Activated CD4-positive, alpha-beta T cell treated with anti-CD3 and anti-CD28 coated beads, Interleukin-2, amount 10 ng/mL, durations not matched to agents 24 days and 14 days (primary cell): ENCODE data around the gene CHST3. TPM values are rescaled to one million over a fixed set of nuclear protein-coding genes. Genes with fewer than 3 reads are reported as not detected.
A peak's percentile ranks its signal among the peaks of the same experiment; 100 is the strongest.
"Not testable (repeated sequence)": the region's sequence is repeated elsewhere in the genome, so short reads cannot be mapped to it uniquely, and the experiment has no call there.

Experiments
- DNase-seq: peaks from one replicate; pipeline ENCODE4 v3.0.0; 2022
- H3K27ac Mint-ChIP-seq: one replicate; pipeline ENCODE4 v1.8.0; 2022; ENCODE audit warnings: mild to moderate bottlenecking, mixed read lengths
- H3K27me3 Mint-ChIP-seq: one replicate; pipeline ENCODE4 v1.8.0; 2022; ENCODE audit warnings: mixed read lengths
- H3K36me3 Mint-ChIP-seq: one replicate; pipeline ENCODE4 v1.8.0; 2022; ENCODE audit warnings: low read depth, mild to moderate bottlenecking, mixed read lengths
- H3K4me1 Mint-ChIP-seq: one replicate; pipeline ENCODE4 v1.8.0; 2021; ENCODE audit warnings: mixed read lengths
- H3K4me3 Mint-ChIP-seq: one replicate; pipeline ENCODE4 v1.8.0; 2022; ENCODE audit warnings: mild to moderate bottlenecking, moderate library complexity, mixed read lengths
- H3K9me3 Mint-ChIP-seq: one replicate; pipeline ENCODE4 v1.8.0; 2021; ENCODE audit warnings: mixed read lengths
- intact Hi-C: fragments of 100-400 bp; cut with micrococcal nuclease; formaldehyde crosslinking; loops from one replicate; pipeline ENCODE4 v1.15.1; 2023
- total RNA-seq: library from RNA; stranded (reverse); gene quantifications from 2 replicates; pipeline ENCODE4 v1.2.3, GENCODE V29; 2022

The CHST3 gene
- total RNA-seq, 1 donor from 2014 or later: 0.63 TPM

DNA sequence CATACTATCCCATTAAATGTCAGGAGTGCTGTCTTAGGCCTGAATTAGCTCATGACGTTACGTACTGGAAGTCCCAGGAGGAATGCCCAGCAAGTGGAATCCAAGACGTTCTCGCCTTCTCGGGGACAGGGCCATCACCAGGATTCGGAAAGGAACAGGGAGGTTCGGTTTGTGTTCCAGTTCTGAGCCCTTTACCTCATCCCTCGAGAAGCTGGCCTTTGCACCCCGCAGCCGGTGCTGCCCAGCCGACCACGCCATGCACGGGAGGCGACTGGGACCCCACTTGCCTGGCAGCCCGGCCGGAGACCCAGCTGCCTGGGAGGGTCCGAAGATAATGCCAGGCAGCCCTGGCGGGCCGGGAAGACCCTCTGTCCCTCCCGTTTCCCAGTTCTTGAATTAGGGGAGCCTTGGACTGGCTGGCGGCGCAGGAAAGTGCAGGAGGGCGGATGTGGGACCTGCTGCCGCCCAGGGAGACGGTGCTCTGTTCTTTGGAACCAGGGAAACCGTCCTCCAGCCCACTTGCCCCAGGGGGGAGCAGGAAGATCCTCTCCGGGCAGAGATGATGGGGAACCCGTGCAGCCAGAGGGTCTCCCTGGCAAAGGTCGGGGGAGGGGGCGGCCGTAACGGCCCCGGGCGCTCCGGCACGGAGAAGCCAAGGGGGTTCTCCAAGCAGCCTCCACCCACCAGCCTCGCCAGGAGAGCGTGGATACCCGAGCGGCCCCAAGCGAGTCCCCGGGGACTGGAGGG is 671 bp upstream of the CHST3 start:
- no peak overlapping the region for H3K27ac Mint-ChIP-seq
- no peaks in the 10 kb centered on the region for H3K9me3 Mint-ChIP-seq
- H3K27me3 Mint-ChIP-seq: peaks cover 64% of the 10 kb centered on the region
- H3K36me3 Mint-ChIP-seq: no peaks in the 10 kb centered on the region
- peaks cover 8% of the 10 kb centered on the region for H3K4me1 Mint-ChIP-seq
- peak overlapping the region; percentile 32 for H3K4me3 Mint-ChIP-seq
- no peak for DNase-seq
- intact Hi-C loops: no loop called here

DNA sequence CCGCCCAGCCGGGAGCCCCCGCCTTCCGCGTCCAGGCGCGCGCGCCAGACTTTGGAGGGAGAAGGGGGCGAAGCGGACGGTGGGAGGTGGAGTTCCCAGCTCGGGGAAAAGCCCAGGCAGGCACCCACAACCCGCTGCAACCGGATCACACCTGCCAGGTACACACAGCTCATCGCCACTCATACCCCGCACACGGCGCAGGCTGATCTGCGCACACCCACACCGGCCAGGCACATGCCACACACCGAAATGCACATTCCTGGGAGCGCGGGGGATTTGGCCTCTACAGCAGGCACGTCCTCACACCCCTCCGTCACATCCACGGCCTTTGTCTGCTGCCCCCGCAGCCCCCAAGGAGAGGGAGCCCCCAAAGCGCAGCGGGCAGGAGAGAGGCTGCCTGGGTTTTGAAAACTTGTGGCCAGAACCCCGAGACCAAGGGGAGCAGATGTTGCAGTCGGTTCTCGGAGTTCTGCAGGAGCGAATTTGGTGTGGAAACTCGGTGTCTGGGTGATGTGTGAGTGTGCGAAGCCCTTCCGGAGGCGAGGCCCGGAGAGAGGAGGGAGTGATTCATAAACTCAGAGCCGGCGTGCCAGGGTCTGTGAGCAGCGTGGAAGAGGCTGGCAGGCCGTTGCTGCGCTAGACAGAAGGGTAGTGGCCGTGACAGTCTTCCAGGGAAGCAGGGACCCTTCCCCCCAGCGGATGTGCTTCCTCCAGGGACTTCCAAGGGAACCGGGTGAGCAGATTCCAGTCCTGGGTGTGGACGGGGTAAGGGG is 734 bp downstream of the CHST3 start:
- H3K4me1 Mint-ChIP-seq: peaks cover 8% of the 10 kb centered on the region
- intact Hi-C loops: no loop called here
- H3K4me3 Mint-ChIP-seq: peak overlapping the region; percentile 77
- H3K36me3 Mint-ChIP-seq: no peaks in the 10 kb centered on the region
- H3K9me3 Mint-ChIP-seq: no peaks in the 10 kb centered on the region
- H3K27me3 Mint-ChIP-seq: peaks cover 54% of the 10 kb centered on the region
- DNase-seq: peak; percentile 61
- peak overlapping the region; percentile 66 for H3K27ac Mint-ChIP-seq

DNA sequence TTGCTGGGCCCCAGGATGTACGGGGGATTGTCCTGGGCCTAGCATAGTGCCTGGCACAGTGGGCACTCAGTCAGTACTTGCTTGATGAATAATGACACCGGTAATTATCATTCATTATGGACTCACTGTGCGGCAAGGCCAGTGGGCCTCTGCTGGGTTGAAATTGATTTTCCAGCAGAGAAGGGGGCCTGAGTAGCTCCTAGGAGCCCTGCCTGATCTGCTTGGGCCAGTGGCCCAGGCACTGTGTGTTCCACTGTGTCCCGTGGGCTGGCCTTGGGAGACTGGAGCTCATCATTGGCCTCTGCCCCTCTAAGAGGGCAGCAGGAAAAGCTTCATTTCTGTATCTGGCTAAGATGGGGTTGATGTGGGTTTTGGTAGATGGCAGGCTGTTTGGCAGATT is 1.4 kb downstream of the CHST3 start:
- H3K9me3 Mint-ChIP-seq: no peaks in the 10 kb centered on the region
- no peak for DNase-seq
- H3K36me3 Mint-ChIP-seq: no peaks in the 10 kb centered on the region
- peak overlapping the region; percentile 29 for H3K4me3 Mint-ChIP-seq
- intact Hi-C loops: no loop called here
- peaks cover 8% of the 10 kb centered on the region for H3K4me1 Mint-ChIP-seq
- no peak overlapping the region for H3K27ac Mint-ChIP-seq
- H3K27me3 Mint-ChIP-seq: peaks cover 49% of the 10 kb centered on the region

DNA sequence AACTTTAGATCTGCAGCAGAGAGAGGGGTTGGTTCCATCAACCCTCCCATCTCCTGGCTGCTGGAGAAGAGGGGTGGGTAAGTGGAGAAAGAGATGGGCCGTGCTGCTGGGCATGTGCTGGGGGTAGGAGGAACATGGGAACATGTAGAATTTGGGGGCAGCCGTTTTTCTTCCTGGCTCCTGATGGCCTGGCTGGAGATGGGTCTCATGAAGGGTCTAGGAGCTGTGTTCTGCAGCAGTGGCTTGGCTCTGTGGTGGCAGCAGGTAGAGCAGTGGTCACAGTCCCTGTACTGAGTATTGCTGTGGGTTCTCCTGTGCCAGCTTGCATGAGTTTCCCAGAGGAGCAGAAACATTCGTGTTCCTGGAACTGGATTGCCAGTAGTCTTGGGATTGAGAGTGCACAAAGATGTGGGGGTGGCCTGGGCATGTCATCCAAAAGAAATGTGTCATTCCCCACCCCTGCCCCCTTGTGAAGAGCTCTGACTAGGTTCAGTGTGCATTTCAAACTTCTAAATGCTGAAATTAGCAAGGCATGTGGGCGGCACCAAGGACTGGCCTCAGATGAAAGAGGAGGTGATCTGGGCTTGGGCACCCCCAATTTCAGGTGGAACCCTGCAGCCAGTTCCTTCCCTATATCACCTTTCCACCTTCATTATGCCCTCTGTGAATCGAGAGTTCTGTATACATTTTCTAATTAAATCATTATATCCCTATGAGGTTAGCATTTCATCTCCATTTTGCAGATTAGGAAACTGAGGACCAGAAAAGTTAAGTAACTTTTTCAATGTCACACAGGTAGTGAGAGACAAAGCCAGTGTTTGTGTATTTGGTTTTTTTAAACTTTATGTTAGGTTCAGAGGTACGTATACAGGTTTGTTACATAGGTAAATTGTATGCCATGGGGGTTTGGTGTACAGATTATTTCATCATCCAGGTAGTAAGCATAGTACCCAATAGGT is 2.1 kb downstream of the CHST3 start:
- H3K4me1 Mint-ChIP-seq: peaks cover 8% of the 10 kb centered on the region
- DNase-seq: no peak
- H3K36me3 Mint-ChIP-seq: no peaks in the 10 kb centered on the region
- H3K27me3 Mint-ChIP-seq: peaks cover 49% of the 10 kb centered on the region
- intact Hi-C loops: no loop called here
- no peak overlapping the region for H3K4me3 Mint-ChIP-seq
- H3K27ac Mint-ChIP-seq: no peak overlapping the region
- no peaks in the 10 kb centered on the region for H3K9me3 Mint-ChIP-seq

DNA sequence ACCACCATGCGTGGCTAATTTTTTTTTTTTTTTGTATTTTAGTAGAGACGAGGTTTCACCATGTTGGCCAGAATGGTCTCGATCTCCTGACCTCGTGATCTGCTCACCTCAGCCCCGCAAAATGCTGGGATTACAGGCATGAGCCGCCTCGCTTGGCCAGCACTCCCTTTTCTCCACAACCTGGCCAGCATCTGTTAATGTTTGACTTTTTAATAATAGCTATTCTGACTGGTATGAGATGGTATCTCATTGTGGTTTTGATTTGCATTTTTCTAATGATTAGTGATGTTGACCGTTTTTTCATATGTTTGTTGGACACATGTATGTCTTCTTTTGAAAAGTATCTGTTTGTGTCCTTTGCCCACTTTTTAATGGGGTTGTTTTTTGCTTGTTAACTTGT is 3.8 kb downstream of the CHST3 start:
- intact Hi-C loops, H3K36me3 Mint-ChIP-seq, H3K27ac Mint-ChIP-seq, H3K9me3 Mint-ChIP-seq, H3K4me1 Mint-ChIP-seq, H3K4me3 Mint-ChIP-seq, DNase-seq: not testable (repeated sequence)
- H3K27me3 Mint-ChIP-seq: peaks cover 34% of the 10 kb centered on the region

DNA sequence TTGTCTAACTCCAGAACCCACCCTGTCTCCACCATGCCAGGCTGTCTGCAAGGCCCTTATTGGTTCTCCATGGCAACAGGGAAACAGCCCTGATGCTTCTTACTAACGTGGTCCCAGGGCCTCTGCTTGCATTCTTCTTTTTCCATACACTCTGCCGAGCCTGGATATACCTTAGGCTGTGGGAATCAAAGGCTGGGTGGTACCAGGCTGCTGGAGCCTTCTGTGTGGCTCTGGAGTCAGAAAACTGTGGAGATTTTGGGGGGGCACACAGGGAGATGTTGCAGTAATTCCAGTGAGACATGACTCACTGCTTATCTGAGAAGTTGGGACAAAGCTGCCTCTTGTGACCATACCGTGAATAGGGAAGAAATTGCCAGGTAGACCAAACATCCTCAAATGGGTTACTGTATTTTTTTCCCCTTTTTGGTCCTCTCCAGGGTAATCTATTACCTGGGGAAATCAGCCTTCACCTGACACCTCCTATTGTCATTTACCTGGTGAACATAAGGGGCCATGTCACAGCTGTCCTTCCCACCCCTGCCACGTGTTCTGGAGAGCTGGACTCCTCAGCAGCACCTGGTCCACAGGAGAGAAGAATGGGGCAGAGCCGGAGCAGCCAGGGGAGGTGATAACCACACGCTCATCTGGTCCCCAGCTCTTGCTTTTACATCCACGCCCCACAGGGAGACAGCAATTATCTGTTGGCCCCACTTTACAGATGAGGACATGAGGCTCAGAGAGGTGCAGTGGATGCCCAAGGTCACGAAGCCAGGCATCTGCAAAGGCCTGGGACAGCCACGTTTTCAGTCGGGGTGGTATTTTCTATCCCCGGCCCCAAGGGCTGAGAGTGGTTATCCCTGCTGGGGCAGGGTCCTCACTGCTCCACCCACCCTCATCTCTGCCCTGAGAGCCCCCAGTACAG is 4.6 kb downstream of the CHST3 start:
- Mint-ChIP-seq H3K4me3 (no peak overlapping the region), H3K4me1 (peaks cover 13% of the 10 kb centered on the region), H3K27me3 (peaks cover 30% of the 10 kb centered on the region), H3K36me3 (no peaks in the 10 kb centered on the region), H3K9me3 (no peaks in the 10 kb centered on the region), H3K27ac (no peak overlapping the region)
- no peak for DNase-seq
- intact Hi-C loops: no loop called here

DNA sequence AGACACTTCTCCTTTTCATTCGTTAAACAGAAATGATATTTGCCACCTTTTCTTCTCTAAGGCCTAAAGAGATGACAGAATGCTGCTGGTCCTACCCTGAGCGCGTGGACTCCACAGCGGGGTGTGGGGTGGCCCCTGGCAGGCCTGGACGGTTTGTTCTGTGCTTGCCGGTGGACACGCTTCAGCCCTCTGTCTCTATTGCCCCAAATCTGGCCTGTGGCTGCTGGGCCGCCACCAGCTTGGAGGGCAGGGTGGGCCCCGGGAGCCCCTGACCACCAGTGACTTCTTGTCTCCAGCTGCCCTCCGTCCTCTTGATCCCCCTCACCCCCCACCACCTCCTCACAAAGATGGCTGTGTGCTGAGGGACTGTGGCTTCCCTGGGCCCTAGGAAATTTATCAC is 5.7 kb downstream of the CHST3 start:
- no peaks in the 10 kb centered on the region for H3K36me3 Mint-ChIP-seq
- peaks cover 28% of the 10 kb centered on the region for H3K27me3 Mint-ChIP-seq
- intact Hi-C loops: no loop called here
- H3K9me3 Mint-ChIP-seq: no peaks in the 10 kb centered on the region
- no peak for DNase-seq
- H3K27ac Mint-ChIP-seq: no peak overlapping the region
- peaks cover 20% of the 10 kb centered on the region for H3K4me1 Mint-ChIP-seq
- no peak overlapping the region for H3K4me3 Mint-ChIP-seq

DNA sequence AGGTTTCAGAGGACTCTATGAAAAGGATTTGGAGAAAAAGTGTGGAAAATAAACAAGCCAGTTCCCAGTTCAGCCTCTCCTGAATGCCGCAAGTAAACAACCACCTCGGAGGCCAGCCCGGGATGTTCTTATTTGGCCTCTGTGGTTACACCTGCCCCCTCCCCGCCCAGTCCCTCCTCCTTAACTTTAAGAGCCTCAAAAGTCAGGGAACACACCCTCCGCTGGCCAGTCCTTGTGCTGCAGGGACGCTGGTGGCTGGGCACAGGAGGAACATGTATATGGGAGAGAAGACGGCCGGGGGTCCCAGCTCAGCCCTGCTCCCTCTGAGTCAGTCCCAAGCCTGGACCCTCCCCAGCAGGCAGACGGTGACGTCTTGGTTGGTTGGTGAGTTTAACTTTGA is 6.1 kb downstream of the CHST3 start:
- Mint-ChIP-seq H3K27me3 (peaks cover 24% of the 10 kb centered on the region), H3K9me3 (no peaks in the 10 kb centered on the region), H3K36me3 (no peaks in the 10 kb centered on the region), H3K4me1 (peaks cover 17% of the 10 kb centered on the region), H3K27ac (no peak overlapping the region), H3K4me3 (no peak overlapping the region)
- intact Hi-C loops: no loop called here
- no peak for DNase-seq

DNA sequence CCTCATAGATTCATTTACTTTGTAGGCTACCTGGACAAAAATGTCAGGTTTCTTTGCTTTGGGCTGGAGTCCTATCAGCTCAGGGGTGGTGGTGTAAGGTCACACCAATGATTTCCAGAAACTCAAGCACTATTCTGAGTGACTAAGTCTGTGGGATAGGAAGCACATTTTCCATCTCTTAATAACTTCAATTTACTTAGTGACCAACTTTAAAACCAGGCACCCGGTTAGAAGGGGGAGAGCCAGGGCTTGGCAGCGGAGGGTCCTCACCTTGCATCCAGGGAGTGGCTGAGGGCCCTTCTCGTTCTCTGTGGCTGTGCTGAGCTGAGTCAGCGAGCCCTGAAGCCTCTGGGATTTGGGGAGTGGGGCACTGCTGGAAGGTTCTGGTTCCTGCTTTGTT is 6.7 kb downstream of the CHST3 start:
- no peak for DNase-seq
- no peak overlapping the region for H3K4me3 Mint-ChIP-seq
- intact Hi-C loops: no loop called here
- no peaks in the 10 kb centered on the region for H3K36me3 Mint-ChIP-seq
- H3K9me3 Mint-ChIP-seq: no peaks in the 10 kb centered on the region
- no peak overlapping the region for H3K27ac Mint-ChIP-seq
- H3K4me1 Mint-ChIP-seq: peaks cover 16% of the 10 kb centered on the region
- peaks cover 18% of the 10 kb centered on the region for H3K27me3 Mint-ChIP-seq

DNA sequence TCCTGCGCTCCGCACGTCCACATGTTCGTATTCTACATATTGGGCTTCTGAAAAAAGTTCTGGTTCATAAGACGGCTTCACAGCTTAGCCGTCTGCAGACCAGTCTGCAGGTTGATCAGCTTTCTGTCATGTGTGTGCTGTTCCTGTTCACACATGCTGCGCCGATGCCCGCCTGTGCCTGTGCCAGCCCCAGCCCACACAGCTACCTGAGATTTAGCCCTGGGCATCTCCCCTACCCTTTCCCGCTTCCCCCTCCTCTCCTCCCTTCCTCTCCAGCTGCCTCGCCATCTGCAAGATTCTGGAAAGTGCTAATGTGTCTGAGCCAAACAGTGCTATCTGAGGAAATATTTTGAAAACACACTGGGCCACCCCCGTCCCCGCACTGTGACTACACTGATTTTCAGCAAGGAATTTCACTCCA is 7.1 kb downstream of the CHST3 start:
- intact Hi-C loops: no loop called here
- DNase-seq: no peak
- H3K4me1 Mint-ChIP-seq: peaks cover 14% of the 10 kb centered on the region
- H3K4me3 Mint-ChIP-seq: no peak overlapping the region
- peaks cover 14% of the 10 kb centered on the region for H3K27me3 Mint-ChIP-seq
- no peaks in the 10 kb centered on the region for H3K9me3 Mint-ChIP-seq
- H3K36me3 Mint-ChIP-seq: no peaks in the 10 kb centered on the region
- no peak overlapping the region for H3K27ac Mint-ChIP-seq

DNA sequence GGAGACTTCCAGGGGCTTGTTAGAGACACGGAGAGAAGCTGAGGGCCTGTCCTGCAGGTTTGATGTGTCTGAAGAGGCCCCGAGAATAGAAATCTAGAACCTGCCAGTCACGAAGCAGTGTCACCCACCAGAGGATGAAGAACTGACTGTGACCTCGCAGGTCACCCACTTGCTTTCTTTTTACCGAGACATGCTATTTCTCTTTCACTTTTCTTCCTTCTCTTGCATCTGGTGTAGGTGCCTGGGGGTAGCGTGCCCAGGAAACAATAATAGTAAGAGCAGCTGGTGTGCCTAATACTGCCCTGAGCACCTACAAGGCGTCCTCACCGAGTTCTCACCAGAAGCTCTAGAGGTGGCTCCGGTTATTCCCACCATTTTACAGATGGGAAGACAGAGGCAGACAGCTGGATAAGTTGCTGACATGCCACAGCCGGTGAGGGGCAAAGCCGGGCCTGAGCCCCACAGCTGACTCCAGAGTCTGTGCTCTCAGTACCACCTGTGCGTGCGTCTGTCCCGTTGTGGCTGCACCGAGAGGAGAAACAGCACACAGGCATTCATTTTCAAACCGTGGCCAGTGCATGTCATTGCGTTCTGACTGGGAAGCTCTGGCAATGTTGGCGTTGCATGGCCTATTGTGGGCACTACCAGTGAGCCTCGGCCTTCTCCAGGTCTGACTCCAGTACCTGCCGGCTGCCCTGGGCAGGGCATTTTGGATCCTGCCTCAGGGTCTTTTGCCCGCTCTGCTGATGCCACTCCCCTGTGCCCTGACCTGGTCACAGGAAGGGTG is 7.8 kb downstream of the CHST3 start:
- Mint-ChIP-seq H3K27ac (no peak overlapping the region), H3K4me3 (no peak overlapping the region), H3K36me3 (no peaks in the 10 kb centered on the region), H3K9me3 (no peaks in the 10 kb centered on the region), H3K4me1 (peaks cover 14% of the 10 kb centered on the region), H3K27me3 (peaks cover 9% of the 10 kb centered on the region)
- DNase-seq: no peak
- intact Hi-C loops: no loop called here
